Measurements from ENCODE around the gene PKP1. TPM values are rescaled to one million over a fixed set of nuclear protein-coding genes. Genes with fewer than 3 reads are reported as not detected.

The PKP1 gene
- polyA plus RNA-seq, 3 donors, result not detected

- Mint-ChIP-seq H3K36me3 (no peaks in the 10 kb centered on the region), H3K4me1 (no peaks in the 10 kb centered on the region), H3K27me3 (ENCODE audit: low read depth in 3 of 3) (peaks cover 4 to 10% (median 5%) of the 10 kb centered on the region in 3 donors), H3K9me3 (peaks cover 0 to 1% (median 0%) of the 10 kb centered on the region in 7 donors), H3K27ac (no peak overlapping the region), H3K4me3 (no peak overlapping the region)
- H2AFZ ChIP-seq (ENCODE audit: insufficient read depth, low read depth, low read length, poor library complexity, severe bottlenecking), result no peak overlapping the region
- no peak overlapping the region for H3K27ac ChIP-seq (ENCODE audit: low read depth in 1 of 2, low read length in 2 of 2)
- H4K20me1 ChIP-seq (ENCODE audit: insufficient read depth, low read length), result no peaks in the 10 kb centered on the region
- no peaks in the 10 kb centered on the region for H3K27me3 ChIP-seq (ENCODE audit: control insufficient read depth in 2 of 2, insufficient read depth in 2 of 2, low read length in 2 of 2)
- no peaks in the 10 kb centered on the region for H3K4me1 ChIP-seq (ENCODE audit: control insufficient read depth in 1 of 2, insufficient read depth in 2 of 2, low read length in 2 of 2)
- H3K4me2 ChIP-seq (replicated peaks; ENCODE audit: extremely low read depth, low read length, poor library complexity, severe bottlenecking), result no peak overlapping the region
- H3K9me3 ChIP-seq (replicated peaks in 1 of 2; ENCODE audit: control insufficient read depth in 1 of 2, insufficient read depth in 1 of 2, low read length in 2 of 2), result no peaks in the 10 kb centered on the region
- H3K79me2 ChIP-seq (ENCODE audit: insufficient read depth, low read length), result no peaks in the 10 kb centered on the region
- no peak for TF ChIP-seq CTCF (IDR thresholded peaks at IDR 0.05)
- H3K4me3 ChIP-seq (replicated peaks in 1 of 3; ENCODE audit: low read depth in 2 of 3, low read length in 3 of 3), result no peak overlapping the region
- WGBS (ENCODE audit: insufficient coverage), result 93% methylated on average over 3 of the region's 3 CpGs
- no peaks in the 10 kb centered on the region for H3K36me3 ChIP-seq (replicated peaks in 1 of 2; ENCODE audit: control insufficient read depth in 1 of 2, insufficient read depth in 2 of 2, low read length in 2 of 2)
- intact Hi-C loops (cut with micrococcal nuclease), result no loop called here
- no peak for DNase-seq
- no peak overlapping the region for H3K9ac ChIP-seq (ENCODE audit: insufficient read depth, low read length, poor library complexity, severe bottlenecking)
Measured at GRCh38 chr1:201362906-201363305, 79.6 kb downstream of the PKP1 start.

GRCh38 chr1:201363467-201363866 is 80.2 kb downstream of the PKP1 start:
- peaks cover 0 to 1% (median 0%) of the 10 kb centered on the region in 7 donors for H3K9me3 Mint-ChIP-seq
- H3K36me3 Mint-ChIP-seq, result no peaks in the 10 kb centered on the region
- intact Hi-C loops (cut with micrococcal nuclease), result no loop called here
- Histone ChIP-seq H3K4me2 (replicated peaks; ENCODE audit: extremely low read depth, low read length, poor library complexity, severe bottlenecking) (no peak overlapping the region), H2AFZ (ENCODE audit: insufficient read depth, low read depth, low read length, poor library complexity, severe bottlenecking) (no peak overlapping the region), H3K4me1 (ENCODE audit: control insufficient read depth in 1 of 2, insufficient read depth in 2 of 2, low read length in 2 of 2) (no peaks in the 10 kb centered on the region), H3K4me3 (replicated peaks in 1 of 3; ENCODE audit: low read depth in 2 of 3, low read length in 3 of 3) (no peak overlapping the region), H4K20me1 (ENCODE audit: insufficient read depth, low read length) (no peaks in the 10 kb centered on the region), H3K79me2 (ENCODE audit: insufficient read depth, low read length) (no peaks in the 10 kb centered on the region), H3K27ac (ENCODE audit: low read depth in 1 of 2, low read length in 2 of 2) (no peak overlapping the region), H3K9ac (ENCODE audit: insufficient read depth, low read length, poor library complexity, severe bottlenecking) (no peak overlapping the region), H3K9me3 (replicated peaks in 1 of 2; ENCODE audit: control insufficient read depth in 1 of 2, insufficient read depth in 1 of 2, low read length in 2 of 2) (no peaks in the 10 kb centered on the region), H3K36me3 (replicated peaks in 1 of 2; ENCODE audit: control insufficient read depth in 1 of 2, insufficient read depth in 2 of 2, low read length in 2 of 2) (no peaks in the 10 kb centered on the region), H3K27me3 (ENCODE audit: control insufficient read depth in 2 of 2, insufficient read depth in 2 of 2, low read length in 2 of 2) (no peaks in the 10 kb centered on the region)
- DNase-seq, result no peak
- H3K27me3 Mint-ChIP-seq (ENCODE audit: low read depth in 3 of 3), result peaks cover 4 to 10% (median 5%) of the 10 kb centered on the region in 3 donors
- TF ChIP-seq CTCF (IDR thresholded peaks at IDR 0.05), result no peak
- H3K4me1 Mint-ChIP-seq, result no peaks in the 10 kb centered on the region
- WGBS (ENCODE audit: insufficient coverage), result 50% methylated on average over 6 of the region's 8 CpGs
- H3K27ac Mint-ChIP-seq, result peak overlapping the region in 1 of 7 donors; percentile 11
- no peak overlapping the region for H3K4me3 Mint-ChIP-seq

Data from CD14-positive monocyte (primary cell).